T-helper 9 cell (primary cell): Measurements from ENCODE around the gene ADORA2B.
"Not testable (repeated sequence)": the region's sequence is repeated elsewhere in the genome, so short reads cannot be mapped to it uniquely, and the experiment has no call there.

Experiments
- DNase-seq: peaks from one replicate; pipeline ENCODE4 v3.0.0-alpha.2; 2020
- total RNA-seq, 2 donors: gene quantifications; one replicate each; lab custom pipeline; 2026; lab: John Stamatoyannopoulos, UW

The ADORA2B gene
- total RNA-seq = 0 to 0.21 reads per million in 2 donors

- no peak for DNase-seq
These were observed at the start of gene ADORA2B for GRCh38 chr17:15944759-15945526. TSS of gene ADORA2B (plus strand) at chr17:15945130. CDS start at chr17:15945249, 119 bp downstream.

GRCh38 chr17:15896277-15896676 lies 48.7 kb upstream of the ADORA2B start:
- DNase-seq = no peak

- no peak for DNase-seq
These were observed 48.1 kb upstream of the ADORA2B start for GRCh38 chr17:15896834-15897233.

- DNase-seq = not testable (repeated sequence)
These were observed 45.3 kb upstream of the ADORA2B start for GRCh38 chr17:15899596-15899995.

GRCh38 chr17:15900871-15901270 lies 44.1 kb upstream of the ADORA2B start:
- DNase-seq = no peak

GRCh38 chr17:15905236-15905635 lies 39.7 kb upstream of the ADORA2B start:
- not testable (repeated sequence) for DNase-seq

GRCh38 chr17:15907290-15907689 lies 37.6 kb upstream of the ADORA2B start:
- DNase-seq = no peak

- no peak for DNase-seq
These were observed 36.6 kb upstream of the ADORA2B start for GRCh38 chr17:15908378-15908777.

- no peak for DNase-seq
These were observed 35.4 kb upstream of the ADORA2B start for GRCh38 chr17:15909481-15909991.

- DNase-seq = no peak
These were observed 34.1 kb upstream of the ADORA2B start for GRCh38 chr17:15910791-15911190.

- DNase-seq = not testable (repeated sequence)
These were observed 33.2 kb upstream of the ADORA2B start for GRCh38 chr17:15911701-15912100.

GRCh38 chr17:15912416-15912955 lies 32.4 kb upstream of the ADORA2B start:
- DNase-seq = no peak

GRCh38 chr17:15913826-15914225 lies 31.1 kb upstream of the ADORA2B start:
- DNase-seq = no peak

- no peak for DNase-seq
These were observed 30.3 kb upstream of the ADORA2B start for GRCh38 chr17:15914400-15915170.

- DNase-seq = no peak
These were observed 29.0 kb upstream of the ADORA2B start for GRCh38 chr17:15915961-15916360.

GRCh38 chr17:15917021-15917437 lies 27.9 kb upstream of the ADORA2B start:
- DNase-seq = no peak

- no peak for DNase-seq
These were observed 27.4 kb upstream of the ADORA2B start for GRCh38 chr17:15917438-15918027.

GRCh38 chr17:15918261-15918660 lies 26.7 kb upstream of the ADORA2B start:
- DNase-seq = no peak

- no peak for DNase-seq
These were observed 26.2 kb upstream of the ADORA2B start for GRCh38 chr17:15918661-15919259.

GRCh38 chr17:15919466-15919865 lies 25.5 kb upstream of the ADORA2B start:
- DNase-seq = no peak

- no peak for DNase-seq
These were observed 24.1 kb upstream of the ADORA2B start for GRCh38 chr17:15920758-15921239.

GRCh38 chr17:15921640-15922039 lies 23.3 kb upstream of the ADORA2B start:
- no peak for DNase-seq
